GM21717 (cell line): ENCODE data around the gene OCA2.

ENCODE experiments used
- ATAC-seq: cut with Tn5 transposase; IDR thresholded peaks from one replicate; pipeline ENCODE4 v1.9.1; 2021; ENCODE audit warnings: mild to moderate bottlenecking, moderate library complexity; ENCODE audit not compliant: unreplicated experiment

The OCA2 gene

GRCh38 chr15:27885201-27885600, 213.9 kb downstream of the OCA2 start:
- ATAC-seq: no peak

DNA sequence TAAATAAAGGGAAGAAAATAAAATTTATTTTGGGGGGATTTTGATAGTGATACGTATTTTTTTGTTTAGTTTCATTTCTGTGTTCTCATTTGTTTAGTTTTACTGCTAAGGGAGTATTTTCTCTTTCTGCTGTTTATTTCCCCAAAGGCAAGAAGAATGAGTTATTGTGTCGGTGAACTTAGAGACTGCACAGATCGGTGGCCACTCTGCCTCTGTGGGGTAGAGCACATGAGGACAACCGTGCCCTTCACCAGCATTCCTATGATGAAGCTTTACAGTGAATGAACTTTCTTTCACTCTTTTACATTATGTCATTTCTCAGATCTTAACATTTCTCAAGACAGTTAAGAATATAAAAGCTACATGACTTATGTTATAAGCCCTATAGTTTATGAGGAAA, 214.4 kb downstream of the OCA2 start:
- no peak for ATAC-seq

GRCh38 chr15:27878841-27879240, 220.3 kb downstream of the OCA2 start:
- no peak for ATAC-seq

DNA sequence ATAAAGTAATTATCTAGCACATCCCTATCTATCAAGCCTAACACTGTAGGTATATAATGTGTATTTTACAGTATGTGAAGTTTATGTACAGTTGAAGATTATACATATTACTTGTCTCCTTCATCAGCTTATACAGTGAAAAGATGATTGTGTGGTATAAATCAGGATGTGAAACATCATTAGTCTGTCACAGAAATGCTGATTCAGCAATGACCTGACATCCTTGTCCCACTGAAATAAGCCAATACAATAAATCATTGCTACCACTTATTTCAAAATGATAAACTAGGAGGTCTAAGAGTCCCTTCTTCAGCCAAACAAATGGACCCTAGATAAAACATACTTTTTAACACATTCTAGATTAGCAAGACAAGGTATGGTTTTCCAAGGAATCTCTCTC, 225.3 kb downstream of the OCA2 start:
- ATAC-seq: no peak

GRCh38 chr15:27873039-27873438, 226.1 kb downstream of the OCA2 start:
- no peak for ATAC-seq

GRCh38 chr15:27872355-27872754, 226.8 kb downstream of the OCA2 start:
- no peak for ATAC-seq

DNA sequence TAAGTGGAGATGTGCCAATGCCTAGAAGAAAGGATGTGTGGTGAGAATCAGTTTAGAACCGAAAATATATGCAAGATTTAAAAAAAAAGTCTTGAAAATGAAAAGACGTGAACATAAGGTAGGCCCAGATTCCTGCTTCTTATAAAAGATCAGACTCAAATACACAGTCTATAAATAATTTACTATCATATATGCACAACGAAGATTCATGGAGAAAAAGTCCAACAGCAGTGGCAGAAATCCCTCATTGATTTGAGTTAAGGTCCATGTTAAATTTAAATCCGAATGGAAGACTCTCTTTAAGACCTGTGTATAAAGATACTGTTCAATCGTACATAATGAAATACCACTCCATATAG, 227.2 kb downstream of the OCA2 start:
- ATAC-seq: no peak

GRCh38 chr15:27871078-27871901, 227.8 kb downstream of the OCA2 start:
- ATAC-seq: no peak

DNA sequence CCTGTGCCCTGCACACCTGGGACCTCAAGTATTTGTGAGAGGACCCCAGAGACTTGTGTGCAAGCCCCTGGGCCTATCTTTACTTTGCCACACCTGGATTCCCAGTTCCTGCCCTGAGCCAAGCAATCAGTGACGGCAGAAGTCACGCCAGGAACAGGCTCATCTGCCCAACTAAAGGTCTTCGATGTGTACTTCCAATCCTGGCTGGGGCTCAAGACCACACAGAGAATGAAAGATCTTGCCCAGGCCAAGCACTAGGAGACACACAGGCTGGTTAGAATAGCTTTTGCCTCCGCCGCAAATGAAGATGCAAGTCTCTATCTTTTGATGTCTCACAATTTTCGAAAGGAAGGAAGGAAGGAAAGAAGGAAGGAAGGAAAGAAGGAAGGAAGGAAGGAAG, 228.8 kb downstream of the OCA2 start:
- no peak for ATAC-seq

GRCh38 chr15:27869697-27870281, 229.3 kb downstream of the OCA2 start:
- no peak for ATAC-seq

- no peak for ATAC-seq
Measured at GRCh38 chr15:27868828-27869404, 230.2 kb downstream of the OCA2 start.

DNA sequence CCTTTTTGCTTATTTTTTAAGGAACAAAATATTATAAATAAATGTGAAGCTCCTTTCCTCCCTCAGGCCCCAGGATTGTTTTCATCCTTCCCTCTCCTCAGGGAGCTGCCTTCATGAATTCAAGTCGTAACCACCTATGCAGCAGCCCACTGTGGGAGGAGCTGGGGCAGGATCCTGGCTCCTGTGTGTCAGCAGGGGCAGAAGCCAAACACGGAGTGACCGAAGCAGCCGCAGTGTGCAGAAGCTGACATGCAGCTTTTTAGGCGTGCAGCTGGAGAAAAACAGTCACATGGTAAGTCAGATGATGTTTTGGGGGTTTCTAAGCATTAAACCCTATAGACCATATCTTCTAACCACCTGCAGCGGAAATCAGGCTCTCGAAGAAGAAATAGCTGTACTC, 231.3 kb downstream of the OCA2 start:
- no peak for ATAC-seq

GRCh38 chr15:27866505-27867165, 232.5 kb downstream of the OCA2 start:
- no peak for ATAC-seq

DNA sequence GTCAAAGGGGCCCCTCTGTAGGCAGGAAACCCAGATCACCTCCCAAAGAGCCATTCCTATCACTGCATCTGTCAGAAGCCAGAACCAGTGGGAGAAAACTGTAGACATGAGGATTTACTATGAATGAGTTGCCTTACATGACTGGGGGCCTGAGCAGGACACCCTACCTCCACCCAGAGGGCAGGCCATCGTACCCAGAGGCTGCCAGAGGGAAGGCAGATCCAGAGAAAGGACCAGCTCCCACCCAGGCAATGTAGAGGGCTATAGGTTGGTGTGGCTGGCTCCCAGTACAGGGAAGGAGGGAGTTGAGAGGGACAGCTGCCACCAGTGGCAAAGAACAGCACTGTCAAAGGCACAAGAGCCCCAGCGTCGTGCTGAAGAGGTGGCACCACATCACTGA, 233.2 kb downstream of the OCA2 start:
- ATAC-seq: no peak

- ATAC-seq: no peak
Measured at GRCh38 chr15:27865323-27865922, 233.7 kb downstream of the OCA2 start.

- no peak for ATAC-seq
Measured at GRCh38 chr15:27864719-27865118, 234.4 kb downstream of the OCA2 start.

DNA sequence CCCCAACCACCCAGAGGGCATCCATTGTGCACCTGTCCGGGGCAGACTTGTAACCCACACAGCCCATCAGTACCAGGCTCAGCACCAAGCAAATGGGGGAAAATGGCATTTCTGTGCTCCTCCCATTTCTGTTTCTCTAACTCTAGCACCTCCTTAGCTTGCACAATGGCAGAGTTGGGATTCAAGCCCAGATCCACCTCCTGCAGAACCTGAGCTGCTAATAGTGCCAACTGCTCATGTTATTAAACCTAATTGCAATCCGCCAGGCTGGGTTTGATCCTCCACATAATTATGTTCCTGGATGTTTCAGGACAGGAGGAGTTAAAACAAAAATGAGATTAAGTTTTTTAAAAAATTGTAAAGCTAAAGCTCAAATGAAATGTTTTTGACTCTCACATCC, 235.0 kb downstream of the OCA2 start:
- ATAC-seq: no peak

GRCh38 chr15:27863000-27863399, 236.1 kb downstream of the OCA2 start:
- no peak for ATAC-seq

- ATAC-seq: no peak
Measured at GRCh38 chr15:27861171-27861570, 237.9 kb downstream of the OCA2 start.

GRCh38 chr15:27855137-27855536, 244.0 kb downstream of the OCA2 start:
- no peak for ATAC-seq

DNA sequence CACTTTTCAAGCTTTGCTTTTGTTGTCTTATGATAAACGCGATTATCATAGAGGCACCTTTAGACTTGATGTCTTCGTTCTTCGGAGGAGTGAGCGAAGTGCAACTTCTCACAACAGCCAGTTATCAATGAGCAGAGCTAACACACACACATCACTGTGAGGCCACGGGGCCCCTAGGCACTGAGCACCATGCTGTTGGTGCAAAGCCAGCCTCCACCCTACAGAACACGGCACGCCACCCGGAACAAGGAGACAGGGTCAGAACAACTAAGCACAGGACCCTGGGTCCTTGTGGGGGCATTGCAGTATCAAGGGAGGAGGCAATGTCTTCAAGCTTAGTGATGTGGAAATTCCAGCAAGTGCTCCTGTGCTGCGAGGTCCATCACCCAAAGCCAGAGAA, 244.5 kb downstream of the OCA2 start:
- no peak for ATAC-seq
